WTC11 (cell line): ENCODE measurements around the gene C1QL1.

Source experiments
- ZBTB21 ChIP-seq: sonication (generic); formaldehyde crosslinking; IDR thresholded peaks from 2 replicates; pipeline ENCODE4 v1.8.1; 2023; ENCODE audit warnings: mild to moderate bottlenecking, missing genetic modification reagents, borderline replicate concordance
- TF ChIP-seq, protein P1 (sequence below): fragments of 200-600 bp; IDR thresholded peaks from 2 replicates; pipeline ENCODE4 v1.8.0; 2022; ENCODE audit warnings: antibody characterized with exemption

DNA sequence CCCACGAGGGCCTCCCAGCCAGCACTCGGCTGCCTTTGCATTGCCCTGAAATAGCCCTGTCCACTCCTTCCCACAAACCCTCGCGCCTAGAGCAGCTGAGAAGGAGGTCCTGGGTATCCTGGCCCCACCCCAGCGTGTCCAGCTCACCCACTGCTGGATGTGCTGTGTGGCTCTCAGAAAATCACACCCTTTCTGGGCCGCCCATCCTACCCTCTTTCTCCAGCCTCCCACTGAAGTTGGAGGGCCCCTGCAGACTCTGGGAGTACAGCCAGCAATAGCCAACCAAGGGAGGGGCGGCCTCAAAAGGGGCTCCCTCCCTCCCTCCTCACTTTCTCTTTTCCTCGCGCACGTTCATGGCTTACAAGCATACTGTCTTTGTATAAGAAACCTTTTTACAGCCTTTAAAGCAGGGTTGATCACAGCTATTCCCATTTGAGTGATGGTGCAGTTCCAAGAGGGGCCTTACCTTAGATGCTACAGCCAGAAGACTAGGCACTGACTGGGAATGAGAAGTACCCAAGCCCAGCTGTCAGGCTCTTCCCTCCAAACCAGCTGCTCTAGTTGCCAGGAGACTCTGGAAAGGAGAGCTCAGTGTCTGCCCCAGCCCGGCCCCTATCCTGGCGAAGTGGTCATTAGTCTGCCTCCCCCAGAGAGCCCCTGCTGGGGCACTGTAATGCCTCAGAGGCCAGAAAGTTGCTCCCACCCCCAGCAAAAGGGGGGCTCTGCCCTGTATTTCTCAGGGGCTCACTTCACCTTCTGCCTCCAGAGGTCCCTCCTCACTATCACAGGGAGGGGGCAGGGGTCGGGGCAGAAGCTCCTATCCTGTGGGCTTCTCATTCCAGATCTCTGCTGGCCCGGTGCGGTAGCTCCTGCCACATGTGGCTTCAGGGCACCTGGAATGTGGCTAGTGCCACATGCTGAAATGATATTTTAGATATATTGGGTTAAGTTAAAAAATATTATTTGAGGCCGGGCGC lies 45.2 kb upstream of the C1QL1 start:
- TF ChIP-seq, protein P1, sequence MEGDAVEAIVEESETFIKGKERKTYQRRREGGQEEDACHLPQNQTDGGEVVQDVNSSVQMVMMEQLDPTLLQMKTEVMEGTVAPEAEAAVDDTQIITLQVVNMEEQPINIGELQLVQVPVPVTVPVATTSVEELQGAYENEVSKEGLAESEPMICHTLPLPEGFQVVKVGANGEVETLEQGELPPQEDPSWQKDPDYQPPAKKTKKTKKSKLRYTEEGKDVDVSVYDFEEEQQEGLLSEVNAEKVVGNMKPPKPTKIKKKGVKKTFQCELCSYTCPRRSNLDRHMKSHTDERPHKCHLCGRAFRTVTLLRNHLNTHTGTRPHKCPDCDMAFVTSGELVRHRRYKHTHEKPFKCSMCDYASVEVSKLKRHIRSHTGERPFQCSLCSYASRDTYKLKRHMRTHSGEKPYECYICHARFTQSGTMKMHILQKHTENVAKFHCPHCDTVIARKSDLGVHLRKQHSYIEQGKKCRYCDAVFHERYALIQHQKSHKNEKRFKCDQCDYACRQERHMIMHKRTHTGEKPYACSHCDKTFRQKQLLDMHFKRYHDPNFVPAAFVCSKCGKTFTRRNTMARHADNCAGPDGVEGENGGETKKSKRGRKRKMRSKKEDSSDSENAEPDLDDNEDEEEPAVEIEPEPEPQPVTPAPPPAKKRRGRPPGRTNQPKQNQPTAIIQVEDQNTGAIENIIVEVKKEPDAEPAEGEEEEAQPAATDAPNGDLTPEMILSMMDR, result no peak
- TF ChIP-seq ZBTB21 (CRISPR knock-in tag), result no peak
